ENCODE results near the gene PPP4R4. TPM values are rescaled to one million over a fixed set of nuclear protein-coding genes. Genes with fewer than 3 reads are reported as not detected.
"Not testable (repeated sequence)": the region's sequence is repeated elsewhere in the genome, so short reads cannot be mapped to it uniquely, and the experiment has no call there.

The PPP4R4 gene
- total RNA-seq, 1 donor from 2014 or later, result 0.06 TPM

GRCh38 chr14:94175747-94176146, 1.6 kb downstream of the PPP4R4 start:
- DNase-seq (ENCODE audit: extremely low read depth, low read depth, low spot score), result no peak

- no peak for DNase-seq (ENCODE audit: extremely low read depth, low read depth, low spot score)
Measured at GRCh38 chr14:94176808-94177207, 2.7 kb downstream of the PPP4R4 start.

GRCh38 chr14:94177806-94178205, 3.7 kb downstream of the PPP4R4 start:
- no peak for DNase-seq (ENCODE audit: extremely low read depth, low read depth, low spot score)

GRCh38 chr14:94179244-94179643, 5.1 kb downstream of the PPP4R4 start:
- DNase-seq (ENCODE audit: extremely low read depth, low read depth, low spot score), result no peak

- peak; percentile 12 for DNase-seq (ENCODE audit: extremely low read depth, low read depth, low spot score)
Measured at GRCh38 chr14:94180655-94181271, 6.6 kb downstream of the PPP4R4 start.

- no peak for DNase-seq (ENCODE audit: extremely low read depth, low read depth, low spot score)
Measured at GRCh38 chr14:94181835-94182234, 7.7 kb downstream of the PPP4R4 start.

GRCh38 chr14:94192536-94192935, 18.4 kb downstream of the PPP4R4 start:
- DNase-seq (ENCODE audit: extremely low read depth, low read depth, low spot score), result no peak

GRCh38 chr14:94193776-94194175, 19.7 kb downstream of the PPP4R4 start:
- DNase-seq (ENCODE audit: extremely low read depth, low read depth, low spot score), result no peak

- no peak for DNase-seq (ENCODE audit: extremely low read depth, low read depth, low spot score)
Measured at GRCh38 chr14:94196057-94196456, 21.9 kb downstream of the PPP4R4 start.

- no peak for DNase-seq (ENCODE audit: extremely low read depth, low read depth, low spot score)
Measured at GRCh38 chr14:94203473-94204210, 29.5 kb downstream of the PPP4R4 start.

- DNase-seq (ENCODE audit: extremely low read depth, low read depth, low spot score), result no peak
Measured at GRCh38 chr14:94213021-94213420, 38.9 kb downstream of the PPP4R4 start.

GRCh38 chr14:94213741-94214140, 39.6 kb downstream of the PPP4R4 start:
- DNase-seq (ENCODE audit: extremely low read depth, low read depth, low spot score), result no peak

- DNase-seq (ENCODE audit: extremely low read depth, low read depth, low spot score), result no peak
Measured at GRCh38 chr14:94217116-94217515, 43.0 kb downstream of the PPP4R4 start.

GRCh38 chr14:94218198-94218886, 44.2 kb downstream of the PPP4R4 start:
- DNase-seq (ENCODE audit: extremely low read depth, low read depth, low spot score), result not testable (repeated sequence)

GRCh38 chr14:94224040-94224439, 49.9 kb downstream of the PPP4R4 start:
- no peak for DNase-seq (ENCODE audit: extremely low read depth, low read depth, low spot score)

- DNase-seq (ENCODE audit: extremely low read depth, low read depth, low spot score), result no peak
Measured at GRCh38 chr14:94225460-94226378, 51.6 kb downstream of the PPP4R4 start.

- no peak for DNase-seq (ENCODE audit: extremely low read depth, low read depth, low spot score)
Measured at GRCh38 chr14:94227029-94227428, 52.9 kb downstream of the PPP4R4 start.

- no peak for DNase-seq (ENCODE audit: extremely low read depth, low read depth, low spot score)
Measured at GRCh38 chr14:94237046-94237445, 62.9 kb downstream of the PPP4R4 start.

- DNase-seq (ENCODE audit: extremely low read depth, low read depth, low spot score), result no peak
Measured at GRCh38 chr14:94237983-94238382, 63.9 kb downstream of the PPP4R4 start.

GRCh38 chr14:94239406-94239805, 65.3 kb downstream of the PPP4R4 start:
- DNase-seq (ENCODE audit: extremely low read depth, low read depth, low spot score), result no peak

- DNase-seq (ENCODE audit: extremely low read depth, low read depth, low spot score), result no peak
Measured at GRCh38 chr14:94244182-94244581, 70.1 kb downstream of the PPP4R4 start.
